H9 (cell line): ENCODE data around the gene NOL7. TPM values are rescaled to one million over a fixed set of nuclear protein-coding genes. Genes with fewer than 3 reads are reported as not detected.
A peak's percentile ranks its signal among the peaks of the same experiment; 100 is the strongest.

Experiments
- DNase-seq: peaks from one replicate; pipeline ENCODE4 v3.0.0-alpha.2; 2017
- H2AFZ ChIP-seq: one replicate; pipeline ENCODE4 v1.6.1; 2013; ENCODE audit warnings: mild to moderate bottlenecking, low read length, control low read depth, moderate library complexity
- H2AK5ac ChIP-seq: 2 replicates; pipeline ENCODE4 v1.6.1; 2013; ENCODE audit warnings: low read length, control low read depth, mixed read lengths; ENCODE audit not compliant: insufficient read length
- H2BK120ac ChIP-seq: one replicate; pipeline ENCODE4 v1.6.1; 2013; ENCODE audit warnings: low read depth, mild to moderate bottlenecking, low read length, control low read depth, inconsistent platforms; ENCODE audit not compliant: poor library complexity, severe bottlenecking
- H2BK12ac ChIP-seq: 2 replicates; pipeline ENCODE4 v1.6.1; 2013; ENCODE audit warnings: low read length, control low read depth, mixed read lengths, low read depth; ENCODE audit not compliant: insufficient read length
- H2BK15ac ChIP-seq: 2 replicates; pipeline ENCODE4 v1.6.1; 2013; ENCODE audit warnings: low read depth, low read length, control low read depth
- H2BK20ac ChIP-seq: one replicate; pipeline ENCODE4 v1.6.1; 2013; ENCODE audit warnings: low read depth, mild to moderate bottlenecking, low read length, control low read depth, inconsistent platforms; ENCODE audit not compliant: poor library complexity, severe bottlenecking
- H2BK5ac ChIP-seq: 2 replicates; pipeline ENCODE4 v1.6.1; 2013; ENCODE audit warnings: low read length, control low read depth, mixed read lengths; ENCODE audit not compliant: insufficient read length
- H3K14ac ChIP-seq: 2 replicates; pipeline ENCODE4 v1.6.1; 2013; ENCODE audit warnings: low read length, control low read depth; ENCODE audit not compliant: insufficient read depth
- H3K18ac ChIP-seq: 2 replicates; pipeline ENCODE4 v1.6.1; 2013; ENCODE audit warnings: low read depth, mild to moderate bottlenecking, mixed read lengths, low read length, control low read depth; ENCODE audit not compliant: insufficient read length
- H3K23ac ChIP-seq: 2 replicates; pipeline ENCODE4 v1.6.1; 2013; ENCODE audit warnings: low read length, control low read depth, mixed read lengths, low read depth; ENCODE audit not compliant: insufficient read length
- H3K23me2 ChIP-seq: 2 replicates; pipeline ENCODE4 v1.6.1; 2013; ENCODE audit warnings: low read depth, mild to moderate bottlenecking, mixed read lengths, low read length, control low read depth; ENCODE audit not compliant: insufficient read length, poor library complexity, severe bottlenecking
- H3K27ac ChIP-seq: 2 replicates; pipeline ENCODE4 v1.5.1; 2013; ENCODE audit warnings: low read length, control low read depth, mixed read lengths, low read depth; ENCODE audit not compliant: insufficient read length
- H3K27me3 ChIP-seq: 2 replicates; pipeline ENCODE4 v1.6.1; 2013; ENCODE audit warnings: low read length, control low read depth, inconsistent platforms; ENCODE audit not compliant: insufficient read depth
- H3K4ac ChIP-seq: 2 replicates; pipeline ENCODE4 v1.6.1; 2013; ENCODE audit warnings: low read depth, mild to moderate bottlenecking, control low read depth, inconsistent platforms, low read length, moderate library complexity
- H3K4me1 ChIP-seq: 2 replicates; pipeline ENCODE4 v1.6.1; 2013; ENCODE audit warnings: low read length, control low read depth, inconsistent platforms; ENCODE audit not compliant: insufficient read depth
- H3K4me2 ChIP-seq: 2 replicates; pipeline ENCODE4 v1.6.1; 2013; ENCODE audit warnings: low read length, control low read depth, mixed read lengths; ENCODE audit not compliant: insufficient read length, insufficient read depth
- H3K56ac ChIP-seq: 2 replicates; pipeline ENCODE4 v1.6.1; 2013; ENCODE audit warnings: low read depth, mild to moderate bottlenecking, mixed read lengths, low read length, control low read depth; ENCODE audit not compliant: insufficient read length
- H3K79me1 ChIP-seq: 2 replicates; pipeline ENCODE4 v1.6.1; 2013; ENCODE audit warnings: low read depth, mild to moderate bottlenecking, moderate library complexity, low read length, control low read depth, inconsistent platforms; ENCODE audit not compliant: insufficient read depth, poor library complexity, severe bottlenecking
- H3K79me2 ChIP-seq: 2 replicates; pipeline ENCODE4 v1.6.1; 2013; ENCODE audit warnings: low read length, control low read depth, inconsistent platforms; ENCODE audit not compliant: insufficient read depth
- H3K9ac ChIP-seq: 2 replicates; pipeline ENCODE4 v1.6.1; 2013; ENCODE audit warnings: low read length, control low read depth, mixed read lengths; ENCODE audit not compliant: insufficient read length; ENCODE audit errors: extremely low read depth
- H3K9me3 ChIP-seq: one replicate; pipeline ENCODE4 v1.6.1; 2013; ENCODE audit warnings: low read depth, low read length, inconsistent platforms; ENCODE audit not compliant: control insufficient read depth
- H3T11ph ChIP-seq: one replicate; pipeline ENCODE4 v1.6.1; 2013; ENCODE audit warnings: mild to moderate bottlenecking, low read length, control low read depth, inconsistent platforms
- H4K20me1 ChIP-seq: one replicate; pipeline ENCODE4 v1.6.1; 2013; ENCODE audit not compliant: control insufficient read depth, insufficient read length, insufficient read depth
- H4K5ac ChIP-seq: 2 replicates; pipeline ENCODE4 v1.6.1; 2013; ENCODE audit warnings: low read depth, mild to moderate bottlenecking, mixed read lengths, low read length, control low read depth; ENCODE audit not compliant: insufficient read length
- H4K8ac ChIP-seq: replicated peaks from 2 replicates; pipeline ENCODE4 v1.6.1; 2013; ENCODE audit warnings: low read length, control low read depth, mixed read lengths, low read depth; ENCODE audit not compliant: insufficient read length
- H4K91ac ChIP-seq: 2 replicates; pipeline ENCODE4 v1.6.1; 2013; ENCODE audit warnings: low read depth, mild to moderate bottlenecking, moderate library complexity, mixed read lengths, low read length, control low read depth; ENCODE audit not compliant: insufficient read length
- H3K27ac Mint-ChIP-seq, 3 experiments: 2 replicates in 2 of 3; 3 replicates in 1 of 3; pipeline ENCODE4 v1.8.0; 2020 to 2021; ENCODE audit warnings: mixed read lengths in 3 of 3, mild to moderate bottlenecking in 1 of 3, moderate library complexity in 1 of 3
- H3K27me3 Mint-ChIP-seq: 2 replicates; pipeline ENCODE4 v1.8.0; 2021; ENCODE audit warnings: low read depth, mild to moderate bottlenecking, moderate library complexity, mixed read lengths
- H3K36me3 Mint-ChIP-seq, 3 experiments: 2 replicates in 2 of 3; 3 replicates in 1 of 3; pipeline ENCODE4 v1.8.0; 2020 to 2021; ENCODE audit warnings: low read depth in 3 of 3, mixed read lengths in 3 of 3; ENCODE audit not compliant: insufficient read depth in 1 of 3
- H3K4me1 Mint-ChIP-seq, 2 experiments: 2 replicates each; pipeline ENCODE4 v1.8.0; 2020; ENCODE audit warnings: mixed read lengths in 2 of 2
- H3K4me3 Mint-ChIP-seq, 2 experiments: 2 replicates in 1 of 2; 3 replicates in 1 of 2; pipeline ENCODE4 v1.8.0; 2020 to 2021; ENCODE audit warnings: mild to moderate bottlenecking in 2 of 2, mixed read lengths in 2 of 2, moderate library complexity in 1 of 2
- H3K9me3 Mint-ChIP-seq, 2 experiments: 2 replicates in 1 of 2; 3 replicates in 1 of 2; pipeline ENCODE4 v1.8.0; 2020; ENCODE audit warnings: mild to moderate bottlenecking in 2 of 2, mixed read lengths in 2 of 2, moderate library complexity in 1 of 2
- CTCF ChIP-seq: fragments of 200-600 bp; sonication (generic); conservative IDR thresholded peaks from 3 replicates; pipeline ENCODE4 v1.8.0; 2021; ENCODE audit warnings: antibody characterized with exemption, mild to moderate bottlenecking
- WGBS: extraction: QIAGEN DNeasy Blood & Tissue Kit; methylation state at CpG from one replicate; pipeline ENCODE4 v1.1.7; 2013; ENCODE audit warnings: missing lambda C conversion rate, low lambda C conversion rate, mixed read lengths; ENCODE audit not compliant: insufficient read length; ENCODE audit errors: extremely low coverage; 5-methylcytosine and 5-hydroxymethylcytosine counted together
- total RNA-seq: library from RNA; stranded (reverse); gene quantifications from 2 replicates; pipeline ENCODE4 v1.2.1, GENCODE V29; 2021

The NOL7 gene
- total RNA-seq, 1 experiment from 2014 or later, result 72.1 TPM

- peak overlapping the region; percentile 98 to 99 (median 99) for H3K27ac Mint-ChIP-seq
- Histone ChIP-seq H3K79me1 (no peaks in the 10 kb centered on the region), H3K9me3 (no peaks in the 10 kb centered on the region), H2AK5ac (no peak overlapping the region), H3K4me2 (peak overlapping the region; percentile 96), H3K23me2 (peaks cover 11% of the 10 kb centered on the region), H4K8ac (no peak overlapping the region), H3K79me2 (no peaks in the 10 kb centered on the region; the same call in 1 of the 2 replicates), H3K18ac (peak overlapping the region; percentile 91), H3K23ac (no peak overlapping the region), H3K14ac (peak overlapping the region; percentile 87; the same call in 1 of the 2 replicates), H3T11ph (no peak overlapping the region), H4K5ac (no peak overlapping the region), H3K56ac (no peak overlapping the region), H3K4ac (no peak overlapping the region), H2BK5ac (no peak overlapping the region), H4K91ac (no peak overlapping the region), H4K20me1 (no peaks in the 10 kb centered on the region), H2BK120ac (no peak overlapping the region), H3K9ac (no peak overlapping the region), H2AFZ (no peak overlapping the region), H3K27ac (no peak overlapping the region), H2BK15ac (no peak overlapping the region), H3K4me1 (no peaks in the 10 kb centered on the region), H2BK20ac (no peak overlapping the region), H2BK12ac (no peak overlapping the region), H3K27me3 (no peaks in the 10 kb centered on the region)
- peaks cover 7% of the 10 kb centered on the region in 2 experiments; a peak in 3 of 5 replicates for H3K9me3 Mint-ChIP-seq
- no peaks in the 10 kb centered on the region for H3K27me3 Mint-ChIP-seq
- peak overlapping the region; percentile 92 to 94 for H3K4me3 Mint-ChIP-seq
- peaks cover 25 to 28% of the 10 kb centered on the region in 2 experiments for H3K4me1 Mint-ChIP-seq
- H3K36me3 Mint-ChIP-seq, result peaks cover 0 to 2% (median 0%) of the 10 kb centered on the region in 3 experiments; a peak in 1 of 7 replicates
- peak; percentile 71 for TF ChIP-seq CTCF
- no CpG with 5 or more reads among the region's 46 CpGs for WGBS
- DNase-seq, result peak; percentile 96
Measured at GRCh38 chr6:13574149-13574570, 41.0 kb upstream of the NOL7 start.
